ENCODE data around the gene SLC26A2.
"Not testable (repeated sequence)": the region's sequence is repeated elsewhere in the genome, so short reads cannot be mapped to it uniquely, and the experiment has no call there.

Gene SLC26A2

DNA sequence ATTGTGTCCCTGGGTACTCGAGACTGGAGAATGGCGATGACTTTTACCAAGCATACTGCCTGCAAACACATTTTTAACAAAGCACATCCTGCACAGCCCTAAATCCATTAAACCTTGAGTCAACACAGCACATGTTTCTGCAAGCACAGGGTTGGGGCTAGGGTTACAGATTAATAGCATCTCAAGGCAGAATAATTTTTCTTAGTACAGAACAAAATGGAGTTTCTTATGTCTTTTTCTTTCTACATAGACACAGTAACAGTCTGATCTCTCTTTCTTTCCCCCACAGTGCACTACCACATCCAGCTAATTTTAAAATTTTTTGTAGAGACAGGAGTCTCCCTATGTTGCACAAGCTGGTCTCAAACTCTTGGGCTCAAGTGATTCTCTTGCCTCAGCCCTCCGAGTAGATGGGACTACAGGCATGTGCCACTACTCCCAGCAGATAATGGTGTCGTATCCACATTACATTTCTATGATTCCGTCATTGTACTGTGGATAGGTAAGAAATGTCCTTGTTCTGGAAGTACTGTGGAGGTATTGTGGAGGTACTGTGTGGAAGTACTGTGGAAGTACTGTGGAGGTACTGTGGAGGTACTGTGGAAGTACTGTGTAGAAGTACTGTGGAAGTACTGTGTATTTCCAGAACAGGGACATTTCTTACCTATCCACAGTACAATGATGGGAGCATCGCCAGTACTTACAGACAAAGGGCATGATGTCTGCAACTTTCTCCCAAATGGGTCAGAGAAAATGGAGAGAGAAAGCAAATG is 17.2 kb upstream of the SLC26A2 start:
- H3K27me3 Mint-ChIP-seq = peaks cover 16% of the 10 kb centered on the region
- not testable (repeated sequence) for H3K4me1 Mint-ChIP-seq, H3K27ac Mint-ChIP-seq, H3K36me3 Mint-ChIP-seq, ATAC-seq, H3K4me3 Mint-ChIP-seq, H3K9me3 Mint-ChIP-seq

DNA sequence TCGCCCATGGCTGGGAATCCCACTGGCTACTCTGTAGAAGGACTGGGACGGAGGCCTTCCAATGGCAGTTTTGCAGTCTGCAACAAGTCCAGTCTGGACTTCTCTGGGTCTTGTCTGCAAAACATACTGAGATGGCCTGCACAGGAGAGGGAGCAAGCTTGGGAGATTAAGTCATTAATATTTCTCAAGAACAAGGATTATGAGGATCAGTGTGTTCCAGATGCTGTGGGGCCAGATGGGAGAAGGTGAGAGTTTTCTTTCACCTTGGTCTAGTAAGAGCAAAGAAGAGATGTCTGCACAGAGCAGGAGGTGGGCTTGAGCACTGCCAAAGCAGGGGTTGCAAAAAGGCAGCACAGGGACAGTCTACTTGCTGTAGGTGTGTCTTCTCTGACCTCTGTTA is 15.9 kb upstream of the SLC26A2 start, which contains the start of gene PDE6A:
TSS of gene PDE6A (minus strand) at position 128 of the 400 bp plus-strand sequence. CDS start at position 8, 120 bp downstream.
- Mint-ChIP-seq H3K9me3 (no peaks in the 10 kb centered on the region), H3K36me3 (no peaks in the 10 kb centered on the region), H3K27ac (no peak within 1 kb of the TSS), H3K27me3 (peaks cover 26% of the 10 kb centered on the region), H3K4me3 (no peak within 1 kb of the TSS), H3K4me1 (no peaks in the 10 kb centered on the region)
- ATAC-seq = no peak

DNA sequence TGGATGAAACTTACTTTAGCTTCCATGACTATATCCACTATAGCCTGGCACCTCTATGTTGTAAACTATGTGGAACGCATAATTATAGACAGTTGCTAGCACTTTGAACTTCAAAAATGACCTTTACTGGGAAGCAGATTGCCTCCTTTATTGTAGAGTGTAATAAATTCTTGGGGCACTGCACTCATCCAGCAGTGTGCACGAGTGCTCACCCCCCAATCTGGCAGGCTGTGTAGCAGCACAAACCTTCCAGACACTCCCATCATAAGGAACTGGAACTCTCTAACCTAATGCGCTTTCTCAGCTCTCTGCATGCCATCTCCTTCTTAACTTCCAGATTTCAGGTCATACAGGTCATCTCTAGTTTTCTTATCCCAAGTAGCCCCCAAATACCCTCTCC is 14.4 kb upstream of the SLC26A2 start:
- no peaks in the 10 kb centered on the region for H3K9me3 Mint-ChIP-seq
- peaks cover 28% of the 10 kb centered on the region for H3K27me3 Mint-ChIP-seq
- ATAC-seq = no peak
- H3K4me3 Mint-ChIP-seq = no peak overlapping the region
- H3K4me1 Mint-ChIP-seq = no peaks in the 10 kb centered on the region
- no peak overlapping the region for H3K27ac Mint-ChIP-seq
- H3K36me3 Mint-ChIP-seq = no peaks in the 10 kb centered on the region

DNA sequence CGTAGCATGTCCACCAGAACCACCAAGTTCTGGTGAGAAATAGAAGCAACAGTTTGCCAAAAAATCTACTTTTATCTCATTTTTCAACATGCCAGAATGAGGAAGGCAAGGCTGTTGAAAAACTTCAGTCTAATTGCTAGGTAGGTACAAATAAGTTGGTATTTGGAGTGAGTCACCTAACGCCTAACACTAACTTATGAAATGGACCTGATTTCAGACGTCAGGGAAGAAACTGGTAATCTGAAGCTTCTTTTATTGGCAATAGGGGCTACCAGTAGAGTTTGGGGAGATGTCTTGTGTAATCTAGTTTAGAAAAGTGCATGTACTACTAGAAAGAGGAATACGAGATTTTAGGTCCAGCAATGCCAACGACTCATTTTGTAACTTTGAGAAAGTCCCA is 11.6 kb upstream of the SLC26A2 start:
- no peak overlapping the region for H3K4me3 Mint-ChIP-seq
- H3K27ac Mint-ChIP-seq = no peak overlapping the region
- no peak for ATAC-seq
- H3K4me1 Mint-ChIP-seq = no peaks in the 10 kb centered on the region
- no peaks in the 10 kb centered on the region for H3K9me3 Mint-ChIP-seq
- H3K36me3 Mint-ChIP-seq = no peaks in the 10 kb centered on the region
- peaks cover 28% of the 10 kb centered on the region for H3K27me3 Mint-ChIP-seq

DNA sequence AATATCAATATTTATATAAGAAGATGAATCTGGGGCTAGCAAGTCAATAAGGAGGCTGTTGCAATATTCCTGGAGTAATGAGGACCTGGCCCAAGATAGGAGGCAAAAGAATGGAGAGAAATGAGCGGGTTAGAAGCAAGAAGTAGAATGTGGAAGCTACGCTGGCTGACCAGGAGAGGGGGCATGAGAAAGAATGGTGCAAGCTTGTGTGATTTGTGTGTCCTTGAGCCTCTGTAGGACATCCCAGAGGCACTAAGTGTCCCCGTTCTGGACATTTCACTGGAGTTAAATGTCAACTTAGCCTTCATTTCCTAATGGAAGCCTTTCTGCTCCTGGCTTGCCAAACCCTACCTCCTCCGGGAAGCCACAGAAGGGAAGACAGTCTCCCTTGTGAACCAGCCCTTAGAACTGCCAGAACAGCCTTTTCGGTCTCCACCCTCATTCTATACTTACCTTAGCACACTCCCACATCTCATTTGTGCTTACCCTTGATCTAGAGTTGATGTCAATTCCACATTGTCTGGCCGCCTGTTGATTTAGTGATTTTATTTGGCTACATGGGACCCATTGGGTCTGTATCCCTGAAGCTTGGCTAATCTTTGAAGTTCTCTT is 9.3 kb upstream of the SLC26A2 start:
- H3K27me3 Mint-ChIP-seq = peaks cover 28% of the 10 kb centered on the region
- no peaks in the 10 kb centered on the region for H3K9me3 Mint-ChIP-seq
- no peak for ATAC-seq
- H3K4me1 Mint-ChIP-seq = no peaks in the 10 kb centered on the region
- H3K27ac Mint-ChIP-seq = no peak overlapping the region
- no peak overlapping the region for H3K4me3 Mint-ChIP-seq
- H3K36me3 Mint-ChIP-seq = no peaks in the 10 kb centered on the region

DNA sequence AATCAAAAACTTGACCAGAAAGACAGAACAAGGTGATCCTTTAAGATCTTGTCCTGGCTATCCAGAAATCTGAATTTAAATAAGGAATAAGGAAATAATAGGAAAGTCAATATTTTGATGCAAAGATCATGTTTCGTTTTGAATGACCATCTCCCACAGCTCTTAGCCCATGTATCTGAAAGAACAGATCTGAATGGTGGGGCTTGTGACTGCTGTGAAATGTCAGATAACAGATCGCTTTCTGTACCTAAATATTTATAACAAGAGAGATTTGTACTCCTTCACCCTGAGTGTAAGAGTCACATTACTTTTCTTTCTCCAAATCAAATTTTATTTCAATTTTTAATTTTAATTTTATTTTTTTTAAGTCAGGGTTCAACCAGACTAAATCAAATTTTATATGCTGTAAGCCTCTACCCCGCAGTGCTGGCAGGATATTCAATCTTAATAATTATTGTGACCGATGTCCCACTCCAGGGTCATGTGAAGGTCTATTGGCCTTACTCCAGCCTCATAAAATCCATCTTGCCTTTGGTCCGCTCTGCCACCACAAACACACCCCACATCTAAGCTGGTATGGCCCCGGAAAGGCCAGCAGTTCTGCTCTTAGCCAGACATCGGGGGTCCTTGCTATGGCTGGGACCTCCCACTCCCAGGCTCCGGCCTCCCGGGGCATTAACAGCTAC is 7.0 kb upstream of the SLC26A2 start:
- Mint-ChIP-seq H3K4me1 (no peaks in the 10 kb centered on the region), H3K36me3 (no peaks in the 10 kb centered on the region), H3K27me3 (peaks cover 10% of the 10 kb centered on the region), H3K9me3 (no peaks in the 10 kb centered on the region), H3K4me3 (no peak overlapping the region), H3K27ac (no peak overlapping the region)
- ATAC-seq = no peak

DNA sequence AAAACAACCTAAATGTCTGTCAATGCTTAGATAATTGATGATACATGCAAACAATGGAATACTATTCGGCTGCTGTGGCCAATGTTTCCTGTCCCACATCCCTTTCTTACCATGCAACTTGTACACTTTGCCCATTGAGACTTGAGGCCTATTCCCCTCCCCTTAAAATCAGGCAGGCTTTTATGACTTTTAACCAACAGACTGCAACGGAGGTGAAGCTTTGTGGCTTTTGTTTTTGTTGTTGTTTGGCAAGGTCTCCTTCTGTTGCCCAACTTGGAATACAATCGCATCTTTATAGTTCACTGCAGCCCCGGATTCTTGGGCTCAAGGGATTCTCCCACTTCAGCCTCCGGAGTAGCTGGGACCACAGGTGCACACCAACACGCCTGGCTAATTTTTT is 5.8 kb upstream of the SLC26A2 start:
- Mint-ChIP-seq H3K36me3 (no peaks in the 10 kb centered on the region), H3K27ac (no peak overlapping the region), H3K9me3 (no peaks in the 10 kb centered on the region), H3K27me3 (peaks cover 1% of the 10 kb centered on the region), H3K4me1 (peaks cover 7% of the 10 kb centered on the region), H3K4me3 (no peak overlapping the region)
- no peak for ATAC-seq

DNA sequence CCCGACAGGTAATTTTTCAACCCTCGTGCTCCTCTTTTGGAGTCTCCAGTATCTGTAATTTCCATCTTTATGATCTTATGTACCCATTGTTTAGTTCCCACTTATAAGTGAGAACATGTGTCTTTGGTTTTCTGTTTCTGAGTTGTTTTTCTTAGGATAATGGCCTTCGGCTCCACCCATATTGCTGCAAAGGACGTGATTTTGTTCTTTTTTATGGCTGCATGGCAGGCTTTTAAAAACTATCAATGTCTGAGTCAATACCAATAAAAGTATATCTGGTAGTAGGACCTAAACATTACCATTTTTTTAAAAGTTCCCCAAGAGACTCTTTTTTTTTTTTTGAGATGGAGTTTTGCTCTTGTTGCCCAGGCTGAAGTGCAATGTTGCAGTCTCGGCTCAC is 3.9 kb upstream of the SLC26A2 start:
- Mint-ChIP-seq H3K9me3 (no peaks in the 10 kb centered on the region), H3K4me1 (peaks cover 23% of the 10 kb centered on the region), H3K27ac (no peak overlapping the region), H3K4me3 (no peak overlapping the region), H3K27me3 (no peaks in the 10 kb centered on the region), H3K36me3 (no peaks in the 10 kb centered on the region)
- no peak for ATAC-seq

DNA sequence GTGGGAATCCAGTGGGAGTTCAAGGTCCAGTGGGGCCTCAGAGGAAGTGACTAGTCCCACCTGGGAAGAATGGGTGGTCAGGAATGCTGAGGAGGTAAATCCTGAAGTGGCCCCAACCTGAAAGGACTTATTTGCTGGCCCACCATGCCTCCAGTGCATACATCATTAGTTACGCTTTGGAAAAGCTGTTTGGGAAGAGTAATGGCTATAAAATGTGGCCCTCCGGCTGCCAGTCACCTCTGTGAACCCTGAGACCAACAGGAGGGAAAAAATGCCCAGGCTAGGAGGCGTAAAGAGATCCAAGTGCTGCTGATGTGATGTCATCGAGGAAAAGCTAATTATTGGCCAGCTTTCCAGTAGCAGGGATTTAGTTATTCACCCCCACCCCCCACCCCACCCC is 2.7 kb upstream of the SLC26A2 start:
- Mint-ChIP-seq H3K4me3 (no peak overlapping the region), H3K27me3 (no peaks in the 10 kb centered on the region), H3K36me3 (no peaks in the 10 kb centered on the region), H3K4me1 (peaks cover 25% of the 10 kb centered on the region), H3K9me3 (no peaks in the 10 kb centered on the region), H3K27ac (no peak overlapping the region)
- ATAC-seq = no peak

DNA sequence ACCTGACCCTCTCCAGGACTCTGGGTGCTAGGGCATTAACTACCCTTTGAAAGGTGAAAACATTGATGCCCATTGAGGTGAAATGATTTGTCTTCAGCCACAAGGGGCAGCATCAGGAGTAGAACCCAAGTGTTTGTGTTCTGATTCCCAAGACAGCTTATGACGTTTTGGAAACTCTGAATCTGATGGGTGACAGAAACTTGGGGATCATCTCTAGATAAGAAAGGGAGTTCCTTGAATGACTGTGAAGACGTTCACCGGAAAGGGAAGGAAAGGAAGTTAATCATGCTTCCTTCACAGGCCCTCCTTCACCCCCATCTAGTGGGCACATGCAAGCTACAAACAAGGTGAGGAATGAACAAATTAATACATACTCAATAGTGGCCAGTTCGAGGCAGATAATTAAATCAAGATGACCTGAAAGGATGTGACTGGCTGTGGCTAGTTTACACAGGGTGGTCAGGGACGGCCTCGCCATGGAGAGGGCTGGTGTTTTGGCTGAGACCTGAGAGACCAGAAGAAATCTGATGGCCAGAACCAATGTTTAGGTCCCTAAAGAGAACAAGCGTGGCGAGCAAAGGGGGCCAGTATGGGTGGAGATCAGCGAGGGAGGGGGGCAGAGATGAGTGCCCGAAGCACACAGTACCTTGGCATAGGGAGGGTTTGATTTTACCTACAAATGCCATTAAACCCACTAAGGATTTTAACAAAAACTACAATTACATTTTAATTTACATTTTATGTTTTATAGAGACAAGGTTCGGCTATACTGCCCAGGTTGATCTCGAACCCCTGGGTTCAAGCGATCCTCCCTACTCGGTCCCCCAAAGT is 937 bp upstream of the SLC26A2 start:
- ATAC-seq = peak; percentile 22
- H3K4me3 Mint-ChIP-seq = peak overlapping the region; percentile 89
- no peaks in the 10 kb centered on the region for H3K27me3 Mint-ChIP-seq
- no peaks in the 10 kb centered on the region for H3K36me3 Mint-ChIP-seq
- no peaks in the 10 kb centered on the region for H3K9me3 Mint-ChIP-seq
- H3K27ac Mint-ChIP-seq = peak overlapping the region; percentile 95
- H3K4me1 Mint-ChIP-seq = peaks cover 25% of the 10 kb centered on the region

DNA sequence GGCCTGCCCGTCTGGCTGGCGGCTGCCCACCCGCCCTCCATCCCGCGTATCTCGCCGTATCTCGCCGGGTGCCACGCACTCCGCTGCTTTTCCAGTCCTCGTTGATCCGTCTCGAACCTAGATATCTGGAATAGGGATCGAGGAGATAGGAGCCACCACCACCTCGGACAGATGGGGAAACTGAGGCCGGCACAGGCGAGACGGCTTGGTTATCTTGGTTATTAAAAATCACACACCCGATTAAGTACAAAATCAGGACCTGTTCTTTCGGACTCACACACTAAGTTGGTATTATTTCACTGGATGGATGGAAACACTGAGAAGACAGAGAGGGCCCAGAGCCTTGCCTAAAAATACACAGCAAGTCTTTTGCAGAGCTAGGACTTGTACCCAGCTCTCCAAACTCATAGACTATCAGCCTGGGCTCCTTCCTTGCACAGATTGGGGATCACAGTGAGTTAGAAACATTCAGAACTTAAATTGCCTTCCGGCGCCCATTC is 678 bp downstream of the SLC26A2 start:
- peaks cover 25% of the 10 kb centered on the region for H3K4me1 Mint-ChIP-seq
- peak overlapping the region; percentile 80 for H3K4me3 Mint-ChIP-seq
- no peaks in the 10 kb centered on the region for H3K36me3 Mint-ChIP-seq
- no peak for ATAC-seq
- H3K27me3 Mint-ChIP-seq = no peaks in the 10 kb centered on the region
- no peaks in the 10 kb centered on the region for H3K9me3 Mint-ChIP-seq
- H3K27ac Mint-ChIP-seq = peak overlapping the region; percentile 95

DNA sequence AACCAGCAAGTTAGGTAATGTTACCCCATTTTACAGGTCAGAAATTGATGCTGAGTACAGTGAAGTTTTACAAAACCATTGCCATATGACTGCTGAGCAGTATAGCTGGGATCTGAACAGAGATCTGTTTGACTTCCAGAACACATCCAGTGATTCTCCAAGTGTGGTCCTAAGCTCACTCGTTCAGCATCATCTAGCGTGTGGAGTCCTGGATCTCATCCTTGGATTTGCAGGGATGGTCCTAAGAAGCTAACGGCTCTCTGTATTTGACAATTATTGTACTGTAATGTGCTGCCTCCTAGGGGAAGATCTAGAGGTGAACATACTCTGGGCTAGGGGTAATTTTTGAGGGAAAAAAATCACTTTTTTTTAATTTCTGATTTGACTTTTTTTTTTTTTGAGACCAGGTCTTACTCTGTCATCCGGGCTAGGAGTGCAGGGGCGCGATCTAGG is 1.4 kb downstream of the SLC26A2 start:
- no peak for ATAC-seq
- Mint-ChIP-seq H3K36me3 (no peaks in the 10 kb centered on the region), H3K27me3 (no peaks in the 10 kb centered on the region), H3K27ac (no peak overlapping the region), H3K4me3 (no peak overlapping the region), H3K9me3 (no peaks in the 10 kb centered on the region), H3K4me1 (peaks cover 25% of the 10 kb centered on the region)

DNA sequence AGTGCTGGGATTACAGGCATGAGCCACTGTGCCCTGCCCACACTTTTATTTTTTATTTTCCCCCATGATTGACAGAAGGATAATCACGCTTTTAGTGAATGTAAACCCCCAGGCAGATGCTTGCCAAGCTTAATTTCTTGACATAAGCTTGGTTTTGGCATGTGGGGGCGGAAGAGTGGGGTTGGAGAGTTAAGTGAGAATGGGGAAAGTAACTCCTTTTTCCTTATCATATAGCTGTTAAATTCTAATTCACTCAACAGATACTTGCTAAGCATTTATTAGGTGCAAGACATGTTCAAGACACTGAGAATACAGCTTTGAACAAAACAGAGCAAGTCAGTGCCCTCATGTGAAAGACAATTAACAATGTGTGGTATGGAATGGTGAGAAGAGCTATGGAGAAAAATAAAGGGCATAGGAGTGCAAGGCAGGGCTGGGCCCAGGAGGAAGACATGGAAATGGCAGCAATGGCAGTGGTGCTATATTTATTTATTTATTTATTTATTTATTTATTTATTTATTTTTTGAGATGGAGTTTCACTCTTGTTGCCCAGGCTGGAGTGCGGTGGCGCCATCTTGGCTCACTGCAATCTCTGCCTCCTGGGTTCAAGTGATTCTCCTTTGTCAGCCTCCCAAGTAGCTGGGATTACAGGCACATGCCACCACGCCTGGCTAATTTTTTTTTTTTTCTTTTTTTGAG is 2.2 kb downstream of the SLC26A2 start:
- ATAC-seq = no peak
- Mint-ChIP-seq H3K4me3 (no peak overlapping the region), H3K9me3 (no peaks in the 10 kb centered on the region), H3K4me1 (peaks cover 25% of the 10 kb centered on the region), H3K36me3 (no peaks in the 10 kb centered on the region), H3K27me3 (no peaks in the 10 kb centered on the region), H3K27ac (no peak overlapping the region)

DNA sequence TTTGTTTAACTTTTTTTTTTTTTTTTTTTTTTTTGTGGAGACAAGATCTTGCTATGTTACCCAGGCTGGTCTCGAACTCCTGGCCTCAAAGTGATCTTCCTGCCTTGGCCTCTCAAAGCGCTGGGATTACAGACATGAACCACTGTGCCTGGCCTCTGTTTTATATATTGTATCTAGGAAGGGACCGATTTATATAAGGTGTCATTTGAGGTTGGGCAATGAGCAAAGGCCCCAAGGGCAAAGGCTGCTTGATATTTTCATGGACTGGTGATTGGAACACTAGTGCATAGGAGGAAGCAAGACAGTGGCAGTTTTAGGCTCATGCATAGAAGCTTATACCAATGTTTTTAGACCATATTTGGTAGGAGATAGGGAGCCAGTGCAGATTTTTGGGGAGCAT is 3.2 kb downstream of the SLC26A2 start:
- peaks cover 25% of the 10 kb centered on the region for H3K4me1 Mint-ChIP-seq
- no peaks in the 10 kb centered on the region for H3K36me3 Mint-ChIP-seq
- no peaks in the 10 kb centered on the region for H3K27me3 Mint-ChIP-seq
- no peaks in the 10 kb centered on the region for H3K9me3 Mint-ChIP-seq
- no peak overlapping the region for H3K4me3 Mint-ChIP-seq
- no peak for ATAC-seq
- H3K27ac Mint-ChIP-seq = no peak overlapping the region
